Ramos (cell line): ENCODE measurements around the gene GALNT7.
"Not testable (repeated sequence)": the region's sequence is repeated elsewhere in the genome, so short reads cannot be mapped to it uniquely, and the experiment has no call there.

Experiments
- in situ Hi-C: fragments of 300-500 bp; cut with MboI; formaldehyde crosslinking; loops from one replicate; pipeline ENCODE4 v1.14.3; 2022; ENCODE audit warnings: low sequenced_read_pairs; ENCODE audit not compliant: unreplicated experiment

GALNT7 gene

GRCh38 chr4:173191623-173192041 lies 23.0 kb downstream of the GALNT7 start:
- in situ Hi-C loops, result no loop called here

- in situ Hi-C loops, result no loop called here
Observed at GRCh38 chr4:173192375-173193162, 24.0 kb downstream of the GALNT7 start.

- in situ Hi-C loops, result no loop called here
Observed at GRCh38 chr4:173194157-173194556, 25.5 kb downstream of the GALNT7 start.

- in situ Hi-C loops, result no loop called here
Observed at GRCh38 chr4:173195109-173195508, 26.5 kb downstream of the GALNT7 start.

- in situ Hi-C loops, result no loop called here
Observed at GRCh38 chr4:173199553-173199952, 30.9 kb downstream of the GALNT7 start.

- in situ Hi-C loops, result no loop called here
Observed at GRCh38 chr4:173200103-173200884, 31.7 kb downstream of the GALNT7 start.

GRCh38 chr4:173202395-173202794 lies 33.8 kb downstream of the GALNT7 start:
- in situ Hi-C loops, result no loop called here

GRCh38 chr4:173205656-173206055 lies 37.0 kb downstream of the GALNT7 start:
- in situ Hi-C loops, result no loop called here

- in situ Hi-C loops, result no loop called here
Observed at GRCh38 chr4:173208420-173208819, 39.8 kb downstream of the GALNT7 start.

- in situ Hi-C loops, result no loop called here
Observed at GRCh38 chr4:173211222-173211621, 42.6 kb downstream of the GALNT7 start.

GRCh38 chr4:173211838-173212237 lies 43.2 kb downstream of the GALNT7 start:
- in situ Hi-C loops, result no loop called here

- in situ Hi-C loops, result no loop called here
Observed at GRCh38 chr4:173212379-173212778, 43.8 kb downstream of the GALNT7 start.

- in situ Hi-C loops, result no loop called here
Observed at GRCh38 chr4:173213296-173213695, 44.7 kb downstream of the GALNT7 start.

- in situ Hi-C loops, result no loop called here
Observed at GRCh38 chr4:173214231-173214630, 45.6 kb downstream of the GALNT7 start.

- in situ Hi-C loops, result no loop called here
Observed at GRCh38 chr4:173214661-173215060, 46.0 kb downstream of the GALNT7 start.

- in situ Hi-C loops, result no loop called here
Observed at GRCh38 chr4:173217075-173217474, 48.5 kb downstream of the GALNT7 start.

GRCh38 chr4:173217727-173218126 lies 49.1 kb downstream of the GALNT7 start:
- in situ Hi-C loops, result no loop called here

GRCh38 chr4:173218411-173219125 lies 50.0 kb downstream of the GALNT7 start:
- in situ Hi-C loops, result no loop called here

GRCh38 chr4:173219126-173219437 lies 50.5 kb downstream of the GALNT7 start:
- in situ Hi-C loops, result not testable (repeated sequence)

- in situ Hi-C loops, result no loop called here
Observed at GRCh38 chr4:173223743-173224142, 55.1 kb downstream of the GALNT7 start.

GRCh38 chr4:173226401-173226888 lies 57.8 kb downstream of the GALNT7 start:
- in situ Hi-C loops, result no loop called here
